HCT116 (cell line): ENCODE measurements around the gene PVALEF. TPM values are rescaled to one million over a fixed set of nuclear protein-coding genes. Genes with fewer than 3 reads are reported as not detected.

Experiments used
- ATAC-seq: fragments of 200-7000 bp; cut with Tn5 transposase; 2 replicates; pipeline ENCODE4 v1.9.1; 2020; ENCODE audit warnings: mild to moderate bottlenecking, moderate library complexity
- BruUV-seq: library from RNA; stranded (reverse); fragments of 400-500 nt; replicated peaks from 2 replicates; lab custom pipeline; 2021; lab: Mats Ljungman, UMichigan
- CTCF ChIA-PET: fragments of 300-600 bp; sonication (Branson Sonifier 250); formaldehyde crosslinking; loops from one replicate; lab custom pipeline; 2021; ENCODE audit warnings: antibody characterized with exemption; lab: Charles Lee
- POLR2A ChIA-PET: fragments of 300-600, 350-600 bp; sonication (Branson Sonifier 250); formaldehyde crosslinking; loops from one replicate; lab custom pipeline; 2021; ENCODE audit warnings: antibody characterized with exemption; lab: Charles Lee
- RAD21 ChIA-PET, 2 experiments: fragments of 300-600 bp; sonication (Branson Sonifier 250); formaldehyde crosslinking; loops; one replicate each; lab custom pipeline; 2023; ENCODE audit warnings: low total read pairs in 2 of 2; ENCODE audit not compliant: uncharacterized antibody in 2 of 2, unreplicated experiment in 2 of 2, low non-redundant PET in 1 of 2; lab: Charles Lee
- DNase-seq: peaks from one replicate; pipeline ENCODE4 v3.0.0-alpha.2; 2010; ENCODE audit warnings: low read depth, low spot score
- H2AFZ ChIP-seq: fragments of 200-600 bp; shearing (Covaris generic), sonication (generic); 2 replicates; pipeline ENCODE4 v1.6.1; 2017; ENCODE audit warnings: low read depth, mixed run types, mixed read lengths, antibody characterized with exemption, low read length; ENCODE audit not compliant: poor library complexity, severe bottlenecking
- H3K27ac ChIP-seq: 2 replicates; pipeline ENCODE4 v1.5.1; 2012; ENCODE audit warnings: low read depth, low read length
- H3K27me3 ChIP-seq: fragments of 200-600 bp; sonication (generic); 2 replicates; pipeline ENCODE4 v1.6.1; 2016; ENCODE audit warnings: mixed run types, low read length, mixed read lengths; ENCODE audit not compliant: insufficient read depth
- H3K36me3 ChIP-seq, 2 experiments: fragments of 200-500 bp in 1 of 2; fragments of 200-600 bp in 1 of 2; sonication (Bioruptor generic) in 1 of 2; sonication (generic) in 1 of 2; 2 replicates each; pipeline versions ENCODE4 v1.5.1 to v1.6.1; 2014 to 2016; ENCODE audit warnings: low read length in 2 of 2, inconsistent platforms in 1 of 2, mixed read lengths in 1 of 2, mixed run types in 1 of 2; ENCODE audit not compliant: insufficient read depth in 2 of 2, control insufficient read depth in 1 of 2
- H3K4me1 ChIP-seq, 2 experiments: fragments of 200-600 bp in 1 of 2; sonication (generic) in 1 of 2; 2 replicates each; pipeline versions ENCODE4 v1.5.1 to v1.6.1; 2012 to 2017; ENCODE audit warnings: low read length in 2 of 2, inconsistent platforms in 1 of 2, mild to moderate bottlenecking in 1 of 2, mixed read lengths in 1 of 2, mixed run types in 1 of 2, moderate library complexity in 1 of 2; ENCODE audit not compliant: insufficient read depth in 2 of 2, control insufficient read depth in 1 of 2
- H3K4me2 ChIP-seq: fragments of 200-600 bp; sonication (generic); 2 replicates; pipeline ENCODE4 v1.6.1; 2017; ENCODE audit warnings: mixed run types, low read length, mixed read lengths
- H3K4me3 ChIP-seq, 2 experiments: fragments of 200-600 bp in 1 of 2; sonication (generic) in 1 of 2; replicated peaks in 1 of 2; 2 replicates each; pipeline ENCODE4 v1.5.1; 2011 to 2016; ENCODE audit warnings: low read length in 2 of 2, control low read depth in 1 of 2, low read depth in 1 of 2, mild to moderate bottlenecking in 1 of 2, mixed read lengths in 1 of 2, mixed run types in 1 of 2
- H3K79me2 ChIP-seq: fragments of 200-600 bp; sonication (generic); 2 replicates; pipeline ENCODE4 v1.6.1; 2017; ENCODE audit warnings: mild to moderate bottlenecking, mixed run types, low read length, moderate library complexity, mixed read lengths; ENCODE audit not compliant: insufficient read depth
- H3K9ac ChIP-seq: fragments of 200-600 bp; sonication (generic); 2 replicates; pipeline ENCODE4 v1.6.1; 2016; ENCODE audit warnings: low read length, mixed read lengths
- H3K9me2 ChIP-seq: fragments of 200-600 bp; sonication (generic), shearing (Covaris generic); 2 replicates; pipeline ENCODE4 v1.6.1; 2017; ENCODE audit warnings: mixed run types, mild to moderate bottlenecking, moderate library complexity; ENCODE audit not compliant: insufficient read depth
- H3K9me3 ChIP-seq, 2 experiments: fragments of 200-500 bp in 1 of 2; fragments of 200-600 bp in 1 of 2; sonication (Bioruptor generic) in 1 of 2; sonication (generic) in 1 of 2; 2 replicates each; pipeline ENCODE4 v1.6.1; 2014 to 2017; ENCODE audit warnings: low read length in 2 of 2, mixed read lengths in 2 of 2, inconsistent platforms in 1 of 2, low read depth in 1 of 2, mild to moderate bottlenecking in 1 of 2, mixed run types in 1 of 2, moderate library complexity in 1 of 2; ENCODE audit not compliant: control insufficient read depth in 1 of 2, insufficient read depth in 1 of 2
- H4K20me1 ChIP-seq: fragments of 200-600 bp; sonication (generic), shearing (Covaris generic); 2 replicates; pipeline ENCODE4 v1.6.1; 2017; ENCODE audit warnings: mixed run types, mild to moderate bottlenecking, moderate library complexity; ENCODE audit not compliant: insufficient read depth
- CBX3 ChIP-seq: IDR thresholded peaks from 2 replicates; pipeline ENCODE4 v1.6.1; 2012; ENCODE audit warnings: low read depth
- CTCF ChIP-seq, 3 experiments: fragments of 200-600 bp in 1 of 3; sonication (generic) in 1 of 3; IDR thresholded peaks in 2 of 3; conservative IDR thresholded peaks in 1 of 3; 2 replicates each; pipeline ENCODE4 v1.5.1; 2012 to 2017; ENCODE audit warnings: low read depth in 2 of 3, low read length in 2 of 3, antibody characterized with exemption in 1 of 3, borderline replicate concordance in 1 of 3, control low read depth in 1 of 3, mild to moderate bottlenecking in 1 of 3, mixed read lengths in 1 of 3, mixed run types in 1 of 3, moderate library complexity in 1 of 3; ENCODE audit not compliant: insufficient read depth in 1 of 3
- EGR1 ChIP-seq: IDR thresholded peaks from 2 replicates; pipeline ENCODE4 v1.6.1; 2012; ENCODE audit warnings: low read depth
- ELF1 ChIP-seq: IDR thresholded peaks from 2 replicates; pipeline ENCODE4 v1.6.1; 2012; ENCODE audit warnings: low read depth, borderline replicate concordance
- EZH2 ChIP-seq: fragments of 200-600 bp; sonication (generic); IDR thresholded peaks from 2 replicates; pipeline ENCODE4 v1.6.1; 2017; ENCODE audit warnings: antibody characterized with exemption, mixed run types
- EZH2phosphoT487 ChIP-seq: fragments of 200-600 bp; IDR thresholded peaks from 2 replicates; pipeline ENCODE4 v1.6.1; 2018; ENCODE audit warnings: antibody characterized with exemption, borderline replicate concordance
- FOSL1 ChIP-seq: IDR thresholded peaks from 2 replicates; pipeline ENCODE4 v1.6.1; 2012; ENCODE audit warnings: low read depth
- POLR2A ChIP-seq: IDR thresholded peaks from 2 replicates; pipeline ENCODE4 v1.7.0; 2011; ENCODE audit warnings: borderline replicate concordance; ENCODE audit not compliant: insufficient read depth, insufficient read length; ENCODE audit errors: extremely low read depth
- POLR2AphosphoS5 ChIP-seq: IDR thresholded peaks from 2 replicates; pipeline ENCODE4 v1.6.1; 2011; ENCODE audit warnings: mild to moderate bottlenecking, low read depth, low read length, moderate library complexity
- RAD21 ChIP-seq: IDR thresholded peaks from 2 replicates; pipeline ENCODE4 v1.6.1; 2012; ENCODE audit warnings: low read depth, mild to moderate bottlenecking
- SP1 ChIP-seq: IDR thresholded peaks from 2 replicates; pipeline ENCODE4 v1.6.1; 2012; ENCODE audit warnings: low read depth
- SRF ChIP-seq: IDR thresholded peaks from 2 replicates; pipeline ENCODE4 v1.6.1; 2012; ENCODE audit warnings: low read depth
- TCF7L2 ChIP-seq: IDR thresholded peaks from 2 replicates; pipeline ENCODE4 v1.7.0; 2011; ENCODE audit warnings: borderline replicate concordance, inconsistent platforms; ENCODE audit not compliant: insufficient read depth, insufficient read length; ENCODE audit errors: extremely low read depth
- YY1 ChIP-seq: IDR thresholded peaks from 2 replicates; pipeline ENCODE4 v1.6.1; 2011; ENCODE audit warnings: low read length, low read depth, moderate library complexity, mild to moderate bottlenecking; ENCODE audit not compliant: insufficient replicate concordance; ENCODE audit errors: extremely low read depth
- ZFX ChIP-seq: fragments of 450-650 bp; IDR thresholded peaks from 2 replicates; pipeline ENCODE4 v1.6.1; 2017
- ZNF274 ChIP-seq: fragments of 200-500 bp; sonication (Bioruptor generic); IDR thresholded peaks from 2 replicates; pipeline ENCODE4 v1.6.1; 2014; ENCODE audit warnings: mild to moderate bottlenecking, low read depth, low read length, inconsistent platforms
- intact Hi-C: fragments of 100-400 bp; cut with micrococcal nuclease; formaldehyde crosslinking; loops from 2 replicates; pipeline ENCODE4 v1.10.0; 2022
- total RNA-seq: library from RNA; stranded (reverse); gene quantifications from one replicate; pipeline ENCODE4 v1.2.1, GENCODE V29; 2021; ENCODE audit not compliant: unreplicated experiment
- TF ChIP-seq, protein P1 (sequence below): IDR thresholded peaks from 2 replicates; pipeline ENCODE4 v1.6.1; 2012
- TF ChIP-seq, protein P2 (sequence below): IDR thresholded peaks from 2 replicates; pipeline ENCODE4 v1.6.1; 2012
- TF ChIP-seq, protein P3 (sequence below): IDR thresholded peaks from 2 replicates; pipeline ENCODE4 v1.6.1; 2011; ENCODE audit warnings: mild to moderate bottlenecking, low read length, moderate library complexity; ENCODE audit not compliant: insufficient replicate concordance; ENCODE audit errors: extremely low read depth

The PVALEF gene
- total RNA-seq, 1 experiment from 2014 or later, result not detected

GRCh38 chr17:81156866-81157805 lies 8.2 kb upstream of the PVALEF start:
- intact Hi-C loops, result no loop called here
- H3K4me3 ChIP-seq, result no peak overlapping the region
- no peaks in the 10 kb centered on the region for H3K9me2 ChIP-seq
- no peaks in the 10 kb centered on the region for H3K79me2 ChIP-seq
- POLR2A ChIA-PET, result no interaction called here
- no peak overlapping the region for H3K27ac ChIP-seq
- no peak for ATAC-seq
- TF ChIP-seq, protein P1, sequence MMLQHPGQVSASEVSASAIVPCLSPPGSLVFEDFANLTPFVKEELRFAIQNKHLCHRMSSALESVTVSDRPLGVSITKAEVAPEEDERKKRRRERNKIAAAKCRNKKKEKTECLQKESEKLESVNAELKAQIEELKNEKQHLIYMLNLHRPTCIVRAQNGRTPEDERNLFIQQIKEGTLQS, result no peak
- TF ChIP-seq CBX3 (no peak), SP1 (no peak), ZFX (no peak), FOSL1 (no peak), POLR2AphosphoS5 (no peak), ELF1 (no peak), CTCF (IDR thresholded peaks at IDR 0.05 in 2 of 3, conservative IDR thresholded peaks at IDR 0.05 in 1 of 3; ENCODE audit: borderline replicate concordance in 1 of 3, insufficient read depth in 1 of 3, low read depth in 2 of 3, low read length in 2 of 3) (no peak), EZH2 (no peak), POLR2A (no peak), TCF7L2 (no peak), EGR1 (no peak), YY1 (no peak), RAD21 (no peak), ZNF274 (no peak), SRF (no peak), EZH2phosphoT487 (no peak)
- TF ChIP-seq, protein P2, sequence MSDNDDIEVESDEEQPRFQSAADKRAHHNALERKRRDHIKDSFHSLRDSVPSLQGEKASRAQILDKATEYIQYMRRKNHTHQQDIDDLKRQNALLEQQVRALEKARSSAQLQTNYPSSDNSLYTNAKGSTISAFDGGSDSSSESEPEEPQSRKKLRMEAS, result no peak
- TF ChIP-seq, protein P3, sequence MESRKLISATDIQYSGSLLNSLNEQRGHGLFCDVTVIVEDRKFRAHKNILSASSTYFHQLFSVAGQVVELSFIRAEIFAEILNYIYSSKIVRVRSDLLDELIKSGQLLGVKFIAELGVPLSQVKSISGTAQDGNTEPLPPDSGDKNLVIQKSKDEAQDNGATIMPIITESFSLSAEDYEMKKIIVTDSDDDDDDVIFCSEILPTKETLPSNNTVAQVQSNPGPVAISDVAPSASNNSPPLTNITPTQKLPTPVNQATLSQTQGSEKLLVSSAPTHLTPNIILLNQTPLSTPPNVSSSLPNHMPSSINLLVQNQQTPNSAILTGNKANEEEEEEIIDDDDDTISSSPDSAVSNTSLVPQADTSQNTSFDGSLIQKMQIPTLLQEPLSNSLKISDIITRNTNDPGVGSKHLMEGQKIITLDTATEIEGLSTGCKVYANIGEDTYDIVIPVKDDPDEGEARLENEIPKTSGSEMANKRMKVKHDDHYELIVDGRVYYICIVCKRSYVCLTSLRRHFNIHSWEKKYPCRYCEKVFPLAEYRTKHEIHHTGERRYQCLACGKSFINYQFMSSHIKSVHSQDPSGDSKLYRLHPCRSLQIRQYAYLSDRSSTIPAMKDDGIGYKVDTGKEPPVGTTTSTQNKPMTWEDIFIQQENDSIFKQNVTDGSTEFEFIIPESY, result no peak
- TF ChIP-seq, all 23 proteins: peak for 0
- ChIA-PET CTCF (no interaction called here), RAD21 (no interaction called here)
- Histone ChIP-seq H3K4me1 (peaks cover 0 to 5% of the 10 kb centered on the region in 2 experiments; a peak in 1 of 4 replicates), H3K36me3 (no peaks in the 10 kb centered on the region), H3K4me2 (no peak overlapping the region), H3K9ac (no peak overlapping the region), H2AFZ (no peak overlapping the region), H4K20me1 (no peaks in the 10 kb centered on the region), H3K9me3 (no peaks in the 10 kb centered on the region), H3K27me3 (no peaks in the 10 kb centered on the region)
- BruUV-seq, result no TSS peak
- no peak for DNase-seq
